SK-N-SH (cell line): ENCODE results near the gene CPN2. TPM values are rescaled to one million over a fixed set of nuclear protein-coding genes. Genes with fewer than 3 reads are reported as not detected.

Experiments
- CTCF ChIA-PET: fragments of 300-600, 350-600 bp; formaldehyde crosslinking; extraction: SDS; loops from one replicate; lab custom pipeline; 2021; lab: Yijun Ruan, JAX
- POLR2A ChIA-PET: fragments of 350-600 bp; sonication (Branson Sonifier 250); formaldehyde crosslinking; extraction: SDS; loops from one replicate; lab custom pipeline; 2020; ENCODE audit warnings: antibody characterized with exemption, inconsistent platforms; lab: Yijun Ruan, JAX
- DNase-seq: peaks from one replicate; pipeline ENCODE4 v3.0.0; 2012
- H2AFZ ChIP-seq: fragments of 200-600 bp; sonication (generic); 2 replicates; pipeline ENCODE4 v1.8.1; 2016; ENCODE audit warnings: antibody characterized with exemption, mild to moderate bottlenecking, low read depth
- H3F3A ChIP-seq: fragments of 200-600 bp; sonication (generic); replicated peaks from 2 replicates; pipeline ENCODE3; 2016; ENCODE audit warnings: antibody characterized with exemption, mild to moderate bottlenecking; ENCODE audit not compliant: insufficient read depth
- H3K27ac ChIP-seq, 2 experiments: fragments of 200-500 bp in 1 of 2; fragments of 200-600 bp in 1 of 2; sonication (Bioruptor generic) in 1 of 2; sonication (generic), shearing (Covaris generic) in 1 of 2; 2 replicates each; pipeline versions ENCODE4 v1.5.1 to v1.6.1; 2014 to 2016; ENCODE audit warnings: low read depth in 2 of 2, inconsistent platforms in 1 of 2, low read length in 1 of 2, mild to moderate bottlenecking in 1 of 2, mixed read lengths in 1 of 2
- H3K27me3 ChIP-seq: fragments of 200-600 bp; sonication (generic), shearing (Covaris generic); 2 replicates; pipeline ENCODE4 v1.6.1; 2016; ENCODE audit warnings: mixed run types; ENCODE audit not compliant: insufficient read depth
- H3K36me3 ChIP-seq, 2 experiments: fragments of 200-500 bp in 1 of 2; fragments of 200-600 bp in 1 of 2; sonication (Bioruptor generic) in 1 of 2; sonication (generic) in 1 of 2; replicated peaks in 1 of 2; 2 replicates each; pipeline versions ENCODE3 to v1.5.1; 2014 to 2016; ENCODE audit warnings: low read length in 1 of 2, mild to moderate bottlenecking in 1 of 2; ENCODE audit not compliant: insufficient read depth in 2 of 2, control insufficient read depth in 1 of 2
- H3K4me1 ChIP-seq, 2 experiments: fragments of 200-500 bp in 1 of 2; fragments of 200-600 bp in 1 of 2; sonication (Bioruptor generic) in 1 of 2; sonication (generic), shearing (Covaris generic) in 1 of 2; 2 replicates each; pipeline versions ENCODE4 v1.5.1 to v1.6.1; 2014 to 2016; ENCODE audit warnings: low read depth in 1 of 2, low read length in 1 of 2, mixed run types in 1 of 2; ENCODE audit not compliant: insufficient read depth in 2 of 2, control insufficient read depth in 1 of 2
- H3K4me2 ChIP-seq: fragments of 200-600 bp; sonication (generic), shearing (Covaris generic); 2 replicates; pipeline ENCODE4 v1.6.1; 2017; ENCODE audit warnings: mixed run types
- H3K4me3 ChIP-seq, 2 experiments: fragments of 200-500 bp in 1 of 2; fragments of 200-600 bp in 1 of 2; sonication (Bioruptor generic) in 1 of 2; sonication (generic), shearing (Covaris generic) in 1 of 2; 2 replicates each; pipeline versions ENCODE4 v1.5.1 to v1.8.1; 2014 to 2016; ENCODE audit warnings: low read depth in 2 of 2, inconsistent platforms in 1 of 2, low read length in 1 of 2, mild to moderate bottlenecking in 1 of 2, mixed read lengths in 1 of 2, moderate library complexity in 1 of 2
- H3K79me2 ChIP-seq: fragments of 200-600 bp; sonication (generic); 2 replicates; pipeline ENCODE4 v1.8.1; 2017; ENCODE audit warnings: mild to moderate bottlenecking; ENCODE audit not compliant: insufficient read depth
- H3K9ac ChIP-seq: fragments of 200-600 bp; sonication (generic); 2 replicates; pipeline ENCODE4 v1.6.1; 2017; ENCODE audit warnings: mixed run types
- H3K9me2 ChIP-seq: fragments of 200-600 bp; sonication (generic); 2 replicates; pipeline ENCODE4 v1.6.1; 2017; ENCODE audit warnings: mixed run types
- H3K9me3 ChIP-seq: fragments of 200-600 bp; sonication (generic); 2 replicates; pipeline ENCODE4 v1.6.1; 2017; ENCODE audit warnings: mixed run types, mild to moderate bottlenecking, moderate library complexity
- H4K20me1 ChIP-seq: fragments of 200-600 bp; sonication (generic); 2 replicates; pipeline ENCODE4 v1.6.1; 2017; ENCODE audit warnings: mild to moderate bottlenecking, mixed run types; ENCODE audit not compliant: insufficient read depth
- CHD2 ChIP-seq: fragments of 150-350 bp; IDR thresholded peaks from 2 replicates; pipeline ENCODE4 v1.6.1; 2018; ENCODE audit warnings: low read length; ENCODE audit not compliant: partially characterized antibody
- CTCF ChIP-seq: fragments of 200-600 bp; sonication (generic); IDR thresholded peaks from 2 replicates; pipeline ENCODE4 v1.6.1; 2017; ENCODE audit warnings: antibody characterized with exemption, mild to moderate bottlenecking, moderate library complexity
- EP300 ChIP-seq, 2 experiments: IDR thresholded peaks; 2 replicates each; pipeline versions ENCODE4 v1.4.0 to v1.6.1; 2012; ENCODE audit warnings: borderline replicate concordance in 1 of 2, low read depth in 1 of 2, low read length in 1 of 2
- FOSL2 ChIP-seq: IDR thresholded peaks from 2 replicates; pipeline ENCODE4 v1.4.0; 2012; ENCODE audit warnings: low read depth, mild to moderate bottlenecking, moderate library complexity, borderline replicate concordance
- FOXJ3 ChIP-seq: sonication (generic); formaldehyde crosslinking; IDR thresholded peaks from 2 replicates; pipeline ENCODE4 v1.5.1; 2020; ENCODE audit warnings: mild to moderate bottlenecking, missing genetic modification reagents
- FOXM1 ChIP-seq: IDR thresholded peaks from 2 replicates; pipeline ENCODE4 v1.4.0; 2012; ENCODE audit warnings: low read depth, mild to moderate bottlenecking
- GATA2 ChIP-seq: sonication (generic); formaldehyde crosslinking; IDR thresholded peaks from 2 replicates; pipeline ENCODE4 v1.5.0; 2020; ENCODE audit warnings: mild to moderate bottlenecking, missing genetic modification reagents
- JUND ChIP-seq: IDR thresholded peaks from 2 replicates; pipeline ENCODE4 v1.4.0; 2012
- MEF2A ChIP-seq: IDR thresholded peaks from 2 replicates; pipeline ENCODE4 v1.4.0; 2012; ENCODE audit warnings: low read depth, borderline replicate concordance
- MXI1 ChIP-seq: IDR thresholded peaks from 2 replicates; pipeline ENCODE4 v1.6.1; 2012; ENCODE audit warnings: mild to moderate bottlenecking, low read depth, low read length, improper control_type of control experiment
- NFIC ChIP-seq: IDR thresholded peaks from 2 replicates; pipeline ENCODE4 v1.4.0; 2012; ENCODE audit warnings: borderline replicate concordance
- NRF1 ChIP-seq: IDR thresholded peaks from 2 replicates; pipeline ENCODE4 v1.6.1; 2012; ENCODE audit warnings: low read depth, mild to moderate bottlenecking, low read length
- POLR2AphosphoS5 ChIP-seq: IDR thresholded peaks from 2 replicates; pipeline ENCODE4 v1.6.1; 2012; ENCODE audit warnings: low read depth, low read length
- RAD21 ChIP-seq: IDR thresholded peaks from 2 replicates; pipeline ENCODE4 v1.6.1; 2012; ENCODE audit warnings: mild to moderate bottlenecking, low read length
- RCOR1 ChIP-seq: fragments of 150-350 bp; IDR thresholded peaks from 2 replicates; pipeline ENCODE4 v1.6.1; 2017; ENCODE audit warnings: antibody characterized with exemption, low read length
- RXRA ChIP-seq: IDR thresholded peaks from 2 replicates; pipeline ENCODE4 v1.4.0; 2012; ENCODE audit warnings: low read depth, mild to moderate bottlenecking, borderline replicate concordance
- SIN3A ChIP-seq: IDR thresholded peaks from 2 replicates; pipeline ENCODE4 v1.6.1; 2012; ENCODE audit warnings: low read depth, mild to moderate bottlenecking, low read length, moderate library complexity, borderline replicate concordance
- SMC3 ChIP-seq: IDR thresholded peaks from 2 replicates; pipeline ENCODE4 v1.6.1; 2012; ENCODE audit warnings: low read depth, low read length, improper control_type of control experiment
- TAF1 ChIP-seq: IDR thresholded peaks from 2 replicates; pipeline ENCODE4 v1.6.1; 2012; ENCODE audit warnings: low read depth, mild to moderate bottlenecking, low read length, moderate library complexity, borderline replicate concordance
- TEAD4 ChIP-seq: IDR thresholded peaks from 2 replicates; pipeline ENCODE4 v1.4.0; 2012; ENCODE audit warnings: mild to moderate bottlenecking, borderline replicate concordance; ENCODE audit not compliant: insufficient read depth
- WGBS: methylation state at CpG from one replicate; pipeline ENCODE4 v1.1.6; 2017; ENCODE audit warnings: low lambda C conversion rate; 5-methylcytosine and 5-hydroxymethylcytosine counted together
- polyA plus RNA-seq, 3 experiments: library from polyadenylated mRNA; depleted of rRNA; stranded (reverse); fragments of >200 nt; gene quantifications; 2 replicates each; pipeline ENCODE4 v1.2.3, GENCODE V29; 2012

CPN2 gene
- polyA plus RNA-seq, 1 of the 3 experiments (the other 2 are of a cell fraction) = not detected

- Histone ChIP-seq H3F3A (no peaks in the 10 kb centered on the region), H3K4me1 (peaks cover 0 to 28% of the 10 kb centered on the region in 2 experiments; a peak in 1 of 4 replicates), H3K27me3 (peaks cover 26% of the 10 kb centered on the region), H3K9ac (no peak overlapping the region), H3K9me2 (no peaks in the 10 kb centered on the region), H3K4me2 (peak overlapping the region; percentile 81), H3K36me3 (no peaks in the 10 kb centered on the region), H3K27ac (peak overlapping the region in 1 of 2 experiments; percentile 24; a peak in 2 of 4 replicates), H3K4me3 (peak overlapping the region; percentile 44 to 69), H3K79me2 (no peaks in the 10 kb centered on the region)
- peak; percentile 94 for DNase-seq
- 28% methylated on average over 14 of the region's 54 CpGs for WGBS
- CTCF ChIA-PET = interaction anchor here (0.6 to 13.4 kb wide), 132 partner anchors 8 to 856 kb away, joined by 3 to 246 read pairs (median 4); partner anchors contain the start of genes CPN2 and HES1
- TF ChIP-seq FOSL2 (no peak), MXI1 (0 out of 2 replicates have a peak, but pooled peaks have one; percentile 27), NFIC (no peak), MEF2A (no peak), JUND (no peak), RCOR1 (0 out of 2 replicates have a peak, but pooled peaks have one; percentile 21), SMC3 (peak; percentile 97), RAD21 (peak; percentile 96), FOXM1 (no peak), RXRA (no peak), TAF1 (no peak), POLR2AphosphoS5 (no peak), EP300 (IDR thresholded peaks at IDR 0.05; ENCODE audit: borderline replicate concordance in 1 of 2, low read depth in 1 of 2, low read length in 1 of 2) (no peak), FOXJ3 (no peak), GATA2 (CRISPR knock-in tag) (no peak), CHD2 (peak; percentile 44), SIN3A (no peak), CTCF (peak; percentile 86), TEAD4 (no peak), NRF1 (no peak)
- TF ChIP-seq, all 33 proteins: peak for 6
- Histone ChIP-seq H4K20me1 (no peaks in the 10 kb centered on the region), H3K9me3 (0 out of 2 replicates have a peak, but pooled peaks cover 6% of the 10 kb centered on the region), H2AFZ (peak overlapping the region; percentile 65; the same call in 1 of the 2 replicates)
- POLR2A ChIA-PET = interaction anchor here (0.6 to 2.2 kb wide), 8 partner anchors 8 to 534 kb away, joined by 3 to 13 read pairs (median 5); no protein-coding TSS in a partner anchor
These were observed 35.8 kb downstream of the CPN2 start for GRCh38 chr3:194315088-194315964.
